CD14-positive monocyte (primary cell): ENCODE results near the gene TSHR. TPM values are rescaled to one million over a fixed set of nuclear protein-coding genes. Genes with fewer than 3 reads are reported as not detected.
A peak's percentile ranks its signal among the peaks of the same experiment; 100 is the strongest.
"Not testable (repeated sequence)": the region's sequence is repeated elsewhere in the genome, so short reads cannot be mapped to it uniquely, and the experiment has no call there.

Experiments
- DNase-seq, 3 donors: peaks; one replicate each; pipeline ENCODE4 v3.0.0-alpha.2; 2011 to 2022
- H2AFZ ChIP-seq: 2 replicates; pipeline ENCODE4 v1.6.0; 2012; ENCODE audit warnings: mild to moderate bottlenecking, low read depth, low read length, inconsistent platforms; ENCODE audit not compliant: insufficient read depth, poor library complexity, severe bottlenecking
- H3K27ac ChIP-seq, 2 donors: 1 replicate in 1 of 2; 2 replicates in 1 of 2; pipeline ENCODE4 v1.5.1; 2012 to 2013; ENCODE audit warnings: low read length in 2 of 2, control low read depth in 1 of 2, inconsistent platforms in 1 of 2, low read depth in 1 of 2, mild to moderate bottlenecking in 1 of 2
- H3K27me3 ChIP-seq, 2 donors: one replicate each; pipeline versions ENCODE4 v1.6.0 to v1.6.1; 2011 to 2013; ENCODE audit warnings: low read length in 2 of 2; ENCODE audit not compliant: control insufficient read depth in 2 of 2, insufficient read depth in 2 of 2
- H3K36me3 ChIP-seq, 2 donors: replicated peaks in 1 of 2; 1 replicate in 1 of 2; 2 replicates in 1 of 2; pipeline versions ENCODE4 v1.5.1 to v1.6.1; 2012 to 2013; ENCODE audit warnings: low read length in 2 of 2, control low read depth in 1 of 2, inconsistent platforms in 1 of 2, mild to moderate bottlenecking in 1 of 2; ENCODE audit not compliant: insufficient read depth in 2 of 2, control insufficient read depth in 1 of 2
- H3K4me1 ChIP-seq, 2 donors: 1 replicate in 1 of 2; 2 replicates in 1 of 2; pipeline versions ENCODE4 v1.5.1 to v1.6.1; 2012 to 2013; ENCODE audit warnings: low read length in 2 of 2, control low read depth in 1 of 2, inconsistent platforms in 1 of 2, mild to moderate bottlenecking in 1 of 2, moderate library complexity in 1 of 2; ENCODE audit not compliant: insufficient read depth in 2 of 2, control insufficient read depth in 1 of 2
- H3K4me2 ChIP-seq: replicated peaks from 2 replicates; pipeline ENCODE3; 2012; ENCODE audit warnings: low read length, moderate library complexity, mild to moderate bottlenecking; ENCODE audit not compliant: poor library complexity, severe bottlenecking; ENCODE audit errors: extremely low read depth
- H3K4me3 ChIP-seq, 3 experiments: fragments of 200-600 bp in 1 of 3; sonication (generic) in 1 of 3; replicated peaks in 1 of 3; 1 replicate in 2 of 3; 2 replicates in 1 of 3; pipeline ENCODE4 v1.5.1; 2011 to 2013; ENCODE audit warnings: low read length in 3 of 3, mild to moderate bottlenecking in 3 of 3, control low read depth in 2 of 3, low read depth in 2 of 3, inconsistent platforms in 1 of 3, moderate library complexity in 1 of 3
- H3K79me2 ChIP-seq: 2 replicates; pipeline ENCODE4 v1.6.0; 2012; ENCODE audit warnings: mild to moderate bottlenecking, control low read depth, inconsistent platforms, low read length, moderate library complexity; ENCODE audit not compliant: insufficient read depth
- H3K9ac ChIP-seq: 2 replicates; pipeline ENCODE4 v1.6.0; 2017; ENCODE audit warnings: low read length, mild to moderate bottlenecking; ENCODE audit not compliant: insufficient read depth, poor library complexity, severe bottlenecking
- H3K9me3 ChIP-seq, 2 donors: replicated peaks in 1 of 2; 1 replicate in 1 of 2; 2 replicates in 1 of 2; pipeline versions ENCODE4 v1.5.1 to v1.6.1; 2012 to 2013; ENCODE audit warnings: low read length in 2 of 2, control low read depth in 1 of 2; ENCODE audit not compliant: control insufficient read depth in 1 of 2, insufficient read depth in 1 of 2
- H4K20me1 ChIP-seq: 2 replicates; pipeline ENCODE4 v1.6.0; 2012; ENCODE audit warnings: mild to moderate bottlenecking, low read length, control low read depth, moderate library complexity; ENCODE audit not compliant: insufficient read depth
- H3K27ac Mint-ChIP-seq, 7 donors: one replicate each; pipeline ENCODE4 v1.8.0; 2020; ENCODE audit warnings: mild to moderate bottlenecking in 7 of 7, mixed read lengths in 7 of 7, moderate library complexity in 6 of 7, inconsistent platforms in 2 of 7
- H3K27me3 Mint-ChIP-seq, 3 donors: one replicate each; pipeline ENCODE4 v1.8.0; 2021 to 2022; ENCODE audit warnings: low read depth in 3 of 3, mild to moderate bottlenecking in 3 of 3, mixed read lengths in 3 of 3, moderate library complexity in 3 of 3, inconsistent platforms in 1 of 3
- H3K36me3 Mint-ChIP-seq, 2 donors: one replicate each; pipeline ENCODE4 v1.8.0; 2020; ENCODE audit warnings: mixed read lengths in 2 of 2, inconsistent platforms in 1 of 2, mild to moderate bottlenecking in 1 of 2
- H3K4me1 Mint-ChIP-seq: one replicate; pipeline ENCODE4 v1.8.0; 2020; ENCODE audit warnings: mild to moderate bottlenecking, mixed read lengths
- H3K4me3 Mint-ChIP-seq, 2 donors: one replicate each; pipeline ENCODE4 v1.8.0; 2020; ENCODE audit warnings: mild to moderate bottlenecking in 2 of 2, mixed read lengths in 2 of 2, moderate library complexity in 1 of 2
- H3K9me3 Mint-ChIP-seq, 7 donors: one replicate each; pipeline ENCODE4 v1.8.0; 2020 to 2022; ENCODE audit warnings: mixed read lengths in 7 of 7, mild to moderate bottlenecking in 6 of 7, moderate library complexity in 6 of 7, inconsistent platforms in 2 of 7
- WGBS: methylation state at CpG from one replicate; pipeline ENCODE4 v1.1.5; 2013; ENCODE audit warnings: missing lambda C conversion rate; ENCODE audit not compliant: insufficient coverage; 5-methylcytosine and 5-hydroxymethylcytosine counted together
- intact Hi-C, 2 donors: fragments of 100-400 bp; cut with micrococcal nuclease; formaldehyde crosslinking; loops; one replicate each; pipeline versions ENCODE4 v1.15.0 to v1.15.1; 2023
- polyA plus RNA-seq, 3 donors: library from polyadenylated mRNA; depleted of rRNA in 1 of 3; unstranded in 2 of 3; stranded (reverse) in 1 of 3; fragments of 300-500 nt in 2 of 3; fragments of >200 nt in 1 of 3; fragmentation: Illumina TruSeq in 2 of 3; gene quantifications; 1 replicate in 2 of 3; 2 replicates in 1 of 3; pipeline ENCODE4 v1.2.3, GENCODE V29; 2012 to 2021
- TF ChIP-seq, protein P1 (sequence below): fragments of 200-600 bp; IDR thresholded peaks from one replicate; pipeline ENCODE4 v1.8.0; 2022; ENCODE audit warnings: antibody characterized with exemption, mild to moderate bottlenecking

TSHR gene
- polyA plus RNA-seq, 3 donors, result not detected

DNA sequence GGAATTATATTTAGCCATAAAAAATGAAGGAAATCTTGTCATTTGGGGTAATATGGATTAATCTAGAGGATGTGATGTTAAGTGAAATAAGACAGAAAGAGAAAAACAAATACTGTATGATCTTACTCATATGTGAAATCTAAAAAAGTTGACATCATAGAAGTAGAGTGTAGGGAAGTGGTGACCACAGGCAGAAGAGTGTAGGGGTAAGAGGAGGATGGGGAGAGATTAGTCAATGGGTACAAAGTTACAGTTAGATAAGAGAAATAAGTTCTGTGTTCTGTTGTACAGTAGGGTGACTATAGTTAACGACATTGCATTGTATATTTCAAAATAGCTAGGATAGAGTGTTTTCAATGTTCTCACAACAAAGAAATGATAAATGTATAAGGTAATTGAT lies 87.0 kb downstream of the TSHR start:
- Histone ChIP-seq H3K27ac (no peak overlapping the region), H3K9me3 (no peaks in the 10 kb centered on the region), H3K79me2 (no peaks in the 10 kb centered on the region), H3K36me3 (no peaks in the 10 kb centered on the region), H3K4me3 (no peak overlapping the region), H3K4me1 (no peaks in the 10 kb centered on the region), H2AFZ (no peak overlapping the region), H3K9ac (no peak overlapping the region), H3K4me2 (no peak overlapping the region), H3K27me3 (no peaks in the 10 kb centered on the region), H4K20me1 (no peaks in the 10 kb centered on the region)
- WGBS, result no CpG with 5 or more reads among the region's 1 CpG
- Mint-ChIP-seq H3K4me1 (peaks cover 4% of the 10 kb centered on the region), H3K9me3 (peaks cover 4 to 16% (median 11%) of the 10 kb centered on the region in 7 donors), H3K4me3 (no peak overlapping the region), H3K27me3 (peaks cover 3 to 4% (median 4%) of the 10 kb centered on the region in 3 donors), H3K27ac (no peak overlapping the region), H3K36me3 (no peaks in the 10 kb centered on the region)
- TF ChIP-seq, protein P1, sequence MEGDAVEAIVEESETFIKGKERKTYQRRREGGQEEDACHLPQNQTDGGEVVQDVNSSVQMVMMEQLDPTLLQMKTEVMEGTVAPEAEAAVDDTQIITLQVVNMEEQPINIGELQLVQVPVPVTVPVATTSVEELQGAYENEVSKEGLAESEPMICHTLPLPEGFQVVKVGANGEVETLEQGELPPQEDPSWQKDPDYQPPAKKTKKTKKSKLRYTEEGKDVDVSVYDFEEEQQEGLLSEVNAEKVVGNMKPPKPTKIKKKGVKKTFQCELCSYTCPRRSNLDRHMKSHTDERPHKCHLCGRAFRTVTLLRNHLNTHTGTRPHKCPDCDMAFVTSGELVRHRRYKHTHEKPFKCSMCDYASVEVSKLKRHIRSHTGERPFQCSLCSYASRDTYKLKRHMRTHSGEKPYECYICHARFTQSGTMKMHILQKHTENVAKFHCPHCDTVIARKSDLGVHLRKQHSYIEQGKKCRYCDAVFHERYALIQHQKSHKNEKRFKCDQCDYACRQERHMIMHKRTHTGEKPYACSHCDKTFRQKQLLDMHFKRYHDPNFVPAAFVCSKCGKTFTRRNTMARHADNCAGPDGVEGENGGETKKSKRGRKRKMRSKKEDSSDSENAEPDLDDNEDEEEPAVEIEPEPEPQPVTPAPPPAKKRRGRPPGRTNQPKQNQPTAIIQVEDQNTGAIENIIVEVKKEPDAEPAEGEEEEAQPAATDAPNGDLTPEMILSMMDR, result no peak
- no peak for DNase-seq
- intact Hi-C loops, result no loop called here

DNA sequence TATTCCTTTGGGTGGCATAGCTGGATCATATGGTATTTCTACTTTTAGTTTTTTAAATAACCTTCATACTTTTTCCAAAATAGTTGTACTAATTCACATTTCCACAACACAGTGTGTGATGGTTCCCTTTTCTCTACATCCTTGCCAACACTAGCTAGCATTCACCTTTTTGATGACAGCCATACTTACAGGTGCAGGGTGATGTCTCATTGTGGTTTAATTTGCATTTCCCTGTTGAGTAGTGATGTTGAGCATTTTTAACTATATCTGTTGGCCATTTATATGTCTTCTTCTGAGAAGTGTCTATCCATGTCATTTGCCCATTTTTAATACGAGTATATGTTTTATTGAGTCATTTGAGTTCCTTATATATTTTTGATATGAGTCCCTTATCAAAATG lies 96.1 kb downstream of the TSHR start:
- Histone ChIP-seq H3K79me2 (no peaks in the 10 kb centered on the region), H3K36me3 (no peaks in the 10 kb centered on the region), H2AFZ (no peak overlapping the region), H3K9me3 (peaks cover 8 to 21% of the 10 kb centered on the region in 2 donors), H3K4me3 (no peak overlapping the region), H3K4me2 (no peak overlapping the region), H3K27ac (no peak overlapping the region), H3K9ac (no peak overlapping the region), H4K20me1 (no peaks in the 10 kb centered on the region), H3K4me1 (no peaks in the 10 kb centered on the region), H3K27me3 (no peaks in the 10 kb centered on the region)
- no CpG with 5 or more reads among the region's 1 CpG for WGBS
- Mint-ChIP-seq H3K36me3 (no peaks in the 10 kb centered on the region), H3K9me3 (peaks cover 17 to 29% (median 21%) of the 10 kb centered on the region in 7 donors), H3K27ac (no peak overlapping the region), H3K27me3 (peaks cover 0 to 4% (median 3%) of the 10 kb centered on the region in 3 donors), H3K4me3 (no peak overlapping the region), H3K4me1 (peaks cover 6% of the 10 kb centered on the region)
- intact Hi-C loops, result no loop called here
- no peak for DNase-seq
- TF ChIP-seq, protein P1, result no peak

DNA sequence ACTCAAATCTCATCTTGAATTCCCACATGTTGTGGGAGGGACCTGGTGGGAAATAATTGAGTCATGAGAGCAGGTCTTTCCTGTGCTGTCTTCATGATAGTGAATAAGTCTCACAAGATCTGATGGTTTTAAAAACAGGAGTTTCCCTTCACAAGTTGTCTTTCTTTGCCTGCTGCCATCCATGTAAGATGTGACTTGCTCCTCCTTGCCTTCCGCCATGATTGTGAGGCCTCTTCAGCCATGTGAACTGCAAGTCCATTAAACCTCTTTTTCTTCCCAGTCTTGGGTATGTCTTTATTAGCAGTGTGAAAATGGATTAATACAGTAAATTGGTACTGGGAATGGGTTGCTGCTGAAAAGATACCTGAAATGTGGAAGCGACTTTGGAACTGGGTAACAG lies 98.6 kb downstream of the TSHR start:
- H3K4me1 ChIP-seq, H4K20me1 ChIP-seq, H2AFZ ChIP-seq, DNase-seq, H3K27me3 Mint-ChIP-seq, H3K79me2 ChIP-seq, H3K36me3 ChIP-seq, H3K27ac ChIP-seq, H3K36me3 Mint-ChIP-seq, H3K4me3 Mint-ChIP-seq, H3K27me3 ChIP-seq, H3K9ac ChIP-seq, H3K4me3 ChIP-seq, H3K4me1 Mint-ChIP-seq, H3K4me2 ChIP-seq, intact Hi-C loops: not testable (repeated sequence)
- Mint-ChIP-seq H3K27ac (peak overlapping the region in 1 of 7 donors; percentile 24), H3K9me3 (peaks cover 16 to 29% (median 21%) of the 10 kb centered on the region in 7 donors)
- 100% methylated on average over 1 of the region's 2 CpGs for WGBS
- peaks cover 8 to 22% of the 10 kb centered on the region in 2 donors for H3K9me3 ChIP-seq
